ENCODE measurements around the gene JADE1.

The JADE1 gene

GRCh38 chr4:128809477-128810330, at the start of gene JADE1:
Gene JADE1 (plus strand): TSS chr4:128809700. CDS start chr4:128831759, 22,059 bp downstream.
- Mint-ChIP-seq H3K27me3 (no peaks in the 10 kb centered on the region), H3K36me3 (ENCODE audit: low read depth) (peaks cover 11% of the 10 kb centered on the region), H3K4me1 (ENCODE audit: low read depth) (peaks cover 21% of the 10 kb centered on the region), H3K9me3 (no peaks in the 10 kb centered on the region), H3K4me3 (peak within 1 kb of the TSS; percentile 99), H3K27ac (peak within 1 kb of the TSS; percentile 99)
- peak; percentile 91 for DNase-seq

GRCh38 chr4:128766781-128767180, 42.7 kb upstream of the JADE1 start:
- Mint-ChIP-seq H3K9me3 (no peaks in the 10 kb centered on the region), H3K4me1 (ENCODE audit: low read depth) (peaks cover 2% of the 10 kb centered on the region), H3K36me3 (ENCODE audit: low read depth) (no peaks in the 10 kb centered on the region), H3K4me3 (no peak overlapping the region), H3K27me3 (peaks cover 4% of the 10 kb centered on the region), H3K27ac (no peak overlapping the region)
- no peak for DNase-seq

- Mint-ChIP-seq H3K36me3 (ENCODE audit: low read depth) (no peaks in the 10 kb centered on the region), H3K27me3 (peaks cover 4% of the 10 kb centered on the region), H3K9me3 (no peaks in the 10 kb centered on the region), H3K4me3 (no peak overlapping the region), H3K27ac (no peak overlapping the region), H3K4me1 (ENCODE audit: low read depth) (peaks cover 2% of the 10 kb centered on the region)
- DNase-seq, result no peak
These were observed 41.0 kb upstream of the JADE1 start for GRCh38 chr4:128768373-128768996.

- H3K9me3 Mint-ChIP-seq, result no peaks in the 10 kb centered on the region
- H3K36me3 Mint-ChIP-seq (ENCODE audit: low read depth), result no peaks in the 10 kb centered on the region
- DNase-seq, result no peak
These were observed 40.5 kb upstream of the JADE1 start for GRCh38 chr4:128769011-128769410.

GRCh38 chr4:128770807-128771206, 38.7 kb upstream of the JADE1 start:
- Mint-ChIP-seq H3K27ac (no peak overlapping the region), H3K27me3 (peaks cover under 1% of the 10 kb centered on the region), H3K9me3 (no peaks in the 10 kb centered on the region), H3K4me1 (ENCODE audit: low read depth) (peaks cover 2% of the 10 kb centered on the region), H3K4me3 (no peak overlapping the region), H3K36me3 (ENCODE audit: low read depth) (no peaks in the 10 kb centered on the region)
- DNase-seq, result no peak

More at GRCh38 chr4:128769011-128769410, 40.5 kb upstream of the JADE1 start:
- Mint-ChIP-seq H3K27me3 (peaks cover 4% of the 10 kb centered on the region), H3K27ac (no peak overlapping the region), H3K4me3 (no peak overlapping the region), H3K4me1 (ENCODE audit: low read depth) (peaks cover 2% of the 10 kb centered on the region)

- Mint-ChIP-seq H3K9me3 (no peaks in the 10 kb centered on the region), H3K27me3 (peaks cover 11% of the 10 kb centered on the region), H3K4me1 (ENCODE audit: low read depth) (peaks cover 2% of the 10 kb centered on the region), H3K36me3 (ENCODE audit: low read depth) (no peaks in the 10 kb centered on the region), H3K27ac (no peak overlapping the region), H3K4me3 (no peak overlapping the region)
- no peak for DNase-seq
These were observed 34.0 kb upstream of the JADE1 start for GRCh38 chr4:128775477-128775876.

GRCh38 chr4:128775916-128776315, 33.6 kb upstream of the JADE1 start:
- Mint-ChIP-seq H3K4me3 (no peak overlapping the region), H3K36me3 (ENCODE audit: low read depth) (no peaks in the 10 kb centered on the region), H3K9me3 (no peaks in the 10 kb centered on the region), H3K27ac (no peak overlapping the region), H3K27me3 (peaks cover 11% of the 10 kb centered on the region), H3K4me1 (ENCODE audit: low read depth) (no peaks in the 10 kb centered on the region)
- DNase-seq, result no peak

GRCh38 chr4:128776794-128777216, 32.7 kb upstream of the JADE1 start:
- Mint-ChIP-seq H3K27ac (no peak overlapping the region), H3K36me3 (ENCODE audit: low read depth) (no peaks in the 10 kb centered on the region), H3K4me1 (ENCODE audit: low read depth) (no peaks in the 10 kb centered on the region), H3K9me3 (no peaks in the 10 kb centered on the region), H3K4me3 (no peak overlapping the region), H3K27me3 (peaks cover 11% of the 10 kb centered on the region)
- DNase-seq, result no peak

- Mint-ChIP-seq H3K36me3 (ENCODE audit: low read depth) (no peaks in the 10 kb centered on the region), H3K27me3 (peaks cover 11% of the 10 kb centered on the region), H3K9me3 (no peaks in the 10 kb centered on the region), H3K4me3 (no peak overlapping the region), H3K27ac (no peak overlapping the region), H3K4me1 (ENCODE audit: low read depth) (no peaks in the 10 kb centered on the region)
- DNase-seq, result no peak
These were observed 28.8 kb upstream of the JADE1 start for GRCh38 chr4:128780688-128781087.

- DNase-seq, result peak; percentile 54
- no peaks in the 10 kb centered on the region for H3K36me3 Mint-ChIP-seq (ENCODE audit: low read depth)
- H3K27ac Mint-ChIP-seq, result no peak overlapping the region
- H3K4me3 Mint-ChIP-seq, result no peak overlapping the region
- no peaks in the 10 kb centered on the region for H3K9me3 Mint-ChIP-seq
- peaks cover 3% of the 10 kb centered on the region for H3K27me3 Mint-ChIP-seq
- no peaks in the 10 kb centered on the region for H3K4me1 Mint-ChIP-seq (ENCODE audit: low read depth)
These were observed 27.3 kb upstream of the JADE1 start for GRCh38 chr4:128782076-128782715.

GRCh38 chr4:128782875-128783614, 26.5 kb upstream of the JADE1 start:
- Mint-ChIP-seq H3K9me3 (no peaks in the 10 kb centered on the region), H3K27me3 (no peaks in the 10 kb centered on the region), H3K27ac (no peak overlapping the region), H3K36me3 (ENCODE audit: low read depth) (no peaks in the 10 kb centered on the region), H3K4me3 (no peak overlapping the region), H3K4me1 (ENCODE audit: low read depth) (no peaks in the 10 kb centered on the region)
- no peak for DNase-seq

- no peaks in the 10 kb centered on the region for H3K27me3 Mint-ChIP-seq
- H3K4me1 Mint-ChIP-seq (ENCODE audit: low read depth), result no peaks in the 10 kb centered on the region
- H3K27ac Mint-ChIP-seq, result no peak overlapping the region
- H3K9me3 Mint-ChIP-seq, result no peaks in the 10 kb centered on the region
- no peaks in the 10 kb centered on the region for H3K36me3 Mint-ChIP-seq (ENCODE audit: low read depth)
- DNase-seq, result no peak
- no peak overlapping the region for H3K4me3 Mint-ChIP-seq
These were observed 21.8 kb upstream of the JADE1 start for GRCh38 chr4:128787509-128788311.

GRCh38 chr4:128793859-128794672, 15.4 kb upstream of the JADE1 start:
- Mint-ChIP-seq H3K27ac (no peak overlapping the region), H3K4me3 (no peak overlapping the region), H3K36me3 (ENCODE audit: low read depth) (no peaks in the 10 kb centered on the region), H3K27me3 (peaks cover 3% of the 10 kb centered on the region), H3K4me1 (ENCODE audit: low read depth) (no peaks in the 10 kb centered on the region), H3K9me3 (no peaks in the 10 kb centered on the region)
- no peak for DNase-seq

Measured in activated T-cell treated with anti-CD3 and anti-CD28 coated beads, Interleukin-2, amount 50 U/mL, for 24 hours (primary cell).